ENCODE measurements around the gene BTRC.
"Not testable (repeated sequence)": the region's sequence is repeated elsewhere in the genome, so short reads cannot be mapped to it uniquely, and the experiment has no call there.

BTRC gene

GRCh38 chr10:101388676-101389276 lies 34.8 kb downstream of the BTRC start:
- no peak for DNase-seq

GRCh38 chr10:101389532-101389931 lies 35.6 kb downstream of the BTRC start:
- not testable (repeated sequence) for DNase-seq

- DNase-seq, result no peak
Measured at GRCh38 chr10:101389986-101390531, 36.1 kb downstream of the BTRC start.

GRCh38 chr10:101393378-101393777 lies 39.4 kb downstream of the BTRC start:
- no peak for DNase-seq

GRCh38 chr10:101394524-101395133 lies 40.7 kb downstream of the BTRC start:
- no peak for DNase-seq

- no peak for DNase-seq
Measured at GRCh38 chr10:101397140-101397539, 43.2 kb downstream of the BTRC start.

GRCh38 chr10:101400585-101400984 lies 46.6 kb downstream of the BTRC start:
- no peak for DNase-seq

- no peak for DNase-seq
Measured at GRCh38 chr10:101402711-101403110, 48.7 kb downstream of the BTRC start.

GRCh38 chr10:101403161-101403560 lies 49.2 kb downstream of the BTRC start:
- DNase-seq, result no peak

- DNase-seq, result no peak
Measured at GRCh38 chr10:101405001-101405400, 51.0 kb downstream of the BTRC start.

- no peak for DNase-seq
Measured at GRCh38 chr10:101411598-101411997, 57.6 kb downstream of the BTRC start.

- DNase-seq, result no peak
Measured at GRCh38 chr10:101414034-101414433, 60.1 kb downstream of the BTRC start.

GRCh38 chr10:101415884-101416283 lies 61.9 kb downstream of the BTRC start:
- DNase-seq, result no peak

- not testable (repeated sequence) for DNase-seq
Measured at GRCh38 chr10:101421967-101422366, 68.0 kb downstream of the BTRC start.

GRCh38 chr10:101425535-101425934 lies 71.6 kb downstream of the BTRC start:
- DNase-seq, result no peak

- no peak for DNase-seq
Measured at GRCh38 chr10:101428036-101428435, 74.1 kb downstream of the BTRC start.

GRCh38 chr10:101429423-101429822 lies 75.5 kb downstream of the BTRC start:
- no peak for DNase-seq

- no peak for DNase-seq
Measured at GRCh38 chr10:101436302-101436701, 82.3 kb downstream of the BTRC start.

- DNase-seq, result no peak
Measured at GRCh38 chr10:101438881-101439391, 85.0 kb downstream of the BTRC start.

- peak; percentile 47 for DNase-seq
Measured at GRCh38 chr10:101441541-101442455, 87.8 kb downstream of the BTRC start.

GRCh38 chr10:101442456-101442800 lies 88.5 kb downstream of the BTRC start:
- DNase-seq, result no peak

GRCh38 chr10:101444058-101444898 lies 90.3 kb downstream of the BTRC start:
- no peak for DNase-seq

- DNase-seq, result no peak
Measured at GRCh38 chr10:101446071-101446470, 92.1 kb downstream of the BTRC start.
